WERI-Rb-1 (cell line): ENCODE data around the gene CLASP2.

Experiments used
- DNase-seq: peaks from one replicate; pipeline ENCODE4 v3.0.0-alpha.2; 2020
- H3K27ac ChIP-seq: fragments of 250-450 bp; sonication (Bioruptor Pico); 2 replicates; pipeline ENCODE4 v1.5.1; 2020; ENCODE audit warnings: mild to moderate bottlenecking, moderate library complexity
- H3K27me3 ChIP-seq: fragments of 250-450 bp; sonication (Bioruptor Pico); 2 replicates; pipeline ENCODE4 v1.5.1; 2021; ENCODE audit warnings: mild to moderate bottlenecking, low read depth, moderate library complexity; ENCODE audit not compliant: insufficient read depth, severe bottlenecking
- H3K36me3 ChIP-seq: fragments of 250-450 bp; sonication (Bioruptor Pico); 2 replicates; pipeline ENCODE4 v1.5.1; 2020; ENCODE audit warnings: mild to moderate bottlenecking, moderate library complexity
- H3K4me3 ChIP-seq: 2 replicates; pipeline ENCODE4 v1.5.1; 2011; ENCODE audit warnings: low read depth, mild to moderate bottlenecking, control low read depth, low read length
- H3K9me3 ChIP-seq: fragments of 250-450 bp; sonication (Bioruptor Pico); 2 replicates; pipeline ENCODE4 v1.5.1; 2021; ENCODE audit warnings: mild to moderate bottlenecking, moderate library complexity; ENCODE audit not compliant: severe bottlenecking
- TF ChIP-seq, protein P1 (sequence below): IDR thresholded peaks from 2 replicates; pipeline ENCODE4 v1.5.1; 2011; ENCODE audit warnings: low read depth, mild to moderate bottlenecking, control low read depth, inconsistent platforms, low read length

CLASP2 gene

DNA sequence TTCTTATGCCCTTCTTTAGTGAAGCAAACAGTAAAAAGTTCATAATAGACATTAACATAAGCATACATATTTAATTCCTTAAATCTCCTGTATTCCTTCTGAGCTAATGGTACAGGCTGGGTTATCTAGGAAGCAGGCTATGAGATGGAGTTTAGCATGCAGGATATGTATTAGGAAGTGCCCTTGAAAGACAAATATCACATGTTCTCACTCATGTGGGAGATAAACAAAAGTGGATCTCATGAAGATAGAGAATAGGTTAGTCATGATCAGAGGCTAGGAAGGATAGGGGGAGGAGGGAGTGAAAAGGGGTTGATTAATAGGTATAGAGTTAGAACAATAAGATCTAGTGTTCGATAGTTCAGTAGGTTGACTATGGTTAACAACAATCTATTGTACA, 105.4 kb downstream of the CLASP2 start:
- H3K9me3 ChIP-seq: no peaks in the 10 kb centered on the region
- no peak overlapping the region for H3K27ac ChIP-seq
- no peaks in the 10 kb centered on the region for H3K27me3 ChIP-seq
- TF ChIP-seq, protein P1, sequence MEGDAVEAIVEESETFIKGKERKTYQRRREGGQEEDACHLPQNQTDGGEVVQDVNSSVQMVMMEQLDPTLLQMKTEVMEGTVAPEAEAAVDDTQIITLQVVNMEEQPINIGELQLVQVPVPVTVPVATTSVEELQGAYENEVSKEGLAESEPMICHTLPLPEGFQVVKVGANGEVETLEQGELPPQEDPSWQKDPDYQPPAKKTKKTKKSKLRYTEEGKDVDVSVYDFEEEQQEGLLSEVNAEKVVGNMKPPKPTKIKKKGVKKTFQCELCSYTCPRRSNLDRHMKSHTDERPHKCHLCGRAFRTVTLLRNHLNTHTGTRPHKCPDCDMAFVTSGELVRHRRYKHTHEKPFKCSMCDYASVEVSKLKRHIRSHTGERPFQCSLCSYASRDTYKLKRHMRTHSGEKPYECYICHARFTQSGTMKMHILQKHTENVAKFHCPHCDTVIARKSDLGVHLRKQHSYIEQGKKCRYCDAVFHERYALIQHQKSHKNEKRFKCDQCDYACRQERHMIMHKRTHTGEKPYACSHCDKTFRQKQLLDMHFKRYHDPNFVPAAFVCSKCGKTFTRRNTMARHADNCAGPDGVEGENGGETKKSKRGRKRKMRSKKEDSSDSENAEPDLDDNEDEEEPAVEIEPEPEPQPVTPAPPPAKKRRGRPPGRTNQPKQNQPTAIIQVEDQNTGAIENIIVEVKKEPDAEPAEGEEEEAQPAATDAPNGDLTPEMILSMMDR: no peak
- DNase-seq: no peak
- peaks cover 7% of the 10 kb centered on the region for H3K36me3 ChIP-seq
- H3K4me3 ChIP-seq: no peak overlapping the region

DNA sequence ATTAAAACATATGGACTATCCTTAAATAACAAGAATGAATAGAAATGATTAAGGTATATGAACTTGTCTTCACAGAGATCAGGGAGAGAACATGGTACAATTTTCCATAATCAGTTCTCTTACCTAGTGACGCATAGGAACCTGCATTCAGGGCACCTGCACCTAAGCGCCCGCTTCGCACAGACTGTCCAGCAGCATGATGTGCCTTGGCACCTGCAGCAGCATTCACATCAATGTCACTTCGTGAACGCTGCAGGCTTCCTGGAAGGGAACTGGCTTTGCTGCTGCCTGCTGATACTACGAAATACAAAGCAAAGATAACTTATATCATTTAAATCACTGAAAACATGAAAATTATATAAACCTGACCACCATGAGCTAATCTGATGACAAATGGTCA, 115.2 kb downstream of the CLASP2 start:
- H3K9me3 ChIP-seq: no peaks in the 10 kb centered on the region
- no peak overlapping the region for H3K27ac ChIP-seq
- TF ChIP-seq, protein P1: no peak
- no peaks in the 10 kb centered on the region for H3K27me3 ChIP-seq
- no peak for DNase-seq
- no peak overlapping the region for H3K4me3 ChIP-seq
- H3K36me3 ChIP-seq: peaks cover 55% of the 10 kb centered on the region

GRCh38 chr3:33597257-33597689, 120.8 kb downstream of the CLASP2 start:
- TF ChIP-seq, protein P1: no peak
- H3K4me3 ChIP-seq: no peak overlapping the region
- no peaks in the 10 kb centered on the region for H3K27me3 ChIP-seq
- H3K27ac ChIP-seq: no peak overlapping the region
- peaks cover 13% of the 10 kb centered on the region for H3K36me3 ChIP-seq
- DNase-seq: no peak
- H3K9me3 ChIP-seq: no peaks in the 10 kb centered on the region

- DNase-seq: no peak
- no peak overlapping the region for H3K27ac ChIP-seq
Observed at GRCh38 chr3:33592999-33593398, 125.1 kb downstream of the CLASP2 start.

GRCh38 chr3:33590541-33590940, 127.5 kb downstream of the CLASP2 start:
- Histone ChIP-seq H3K27me3 (no peaks in the 10 kb centered on the region), H3K9me3 (no peaks in the 10 kb centered on the region), H3K36me3 (peaks cover 24% of the 10 kb centered on the region), H3K4me3 (no peak overlapping the region), H3K27ac (no peak overlapping the region)
- no peak for DNase-seq
- TF ChIP-seq, protein P1: no peak

More at GRCh38 chr3:33592999-33593398, 125.1 kb downstream of the CLASP2 start:
- Histone ChIP-seq H3K9me3 (no peaks in the 10 kb centered on the region), H3K27me3 (no peaks in the 10 kb centered on the region), H3K36me3 (peaks cover 24% of the 10 kb centered on the region), H3K4me3 (no peak overlapping the region)
- TF ChIP-seq, protein P1: no peak

GRCh38 chr3:33586402-33586801, 131.7 kb downstream of the CLASP2 start:
- no peak overlapping the region for H3K4me3 ChIP-seq
- TF ChIP-seq, protein P1: no peak
- no peak overlapping the region for H3K27ac ChIP-seq
- no peaks in the 10 kb centered on the region for H3K9me3 ChIP-seq
- H3K36me3 ChIP-seq: peaks cover 27% of the 10 kb centered on the region
- H3K27me3 ChIP-seq: no peaks in the 10 kb centered on the region
- no peak for DNase-seq
